Embryonic facial prominence (tissue), 1 donor: Measurements from ENCODE around the gene ZBTB7C.

Experiments
- DNase-seq: peaks from one replicate; pipeline ENCODE4 v3.0.0-alpha.2; 2016; ENCODE audit errors: extremely low spot score

The ZBTB7C gene

GRCh38 chr18:48390641-48391040 is 18.5 kb downstream of the ZBTB7C start:
- no peak for DNase-seq

- DNase-seq, result no peak
Measured at GRCh38 chr18:48388478-48388877, 20.7 kb downstream of the ZBTB7C start.

- no peak for DNase-seq
Measured at GRCh38 chr18:48387300-48387699, 21.9 kb downstream of the ZBTB7C start.

- no peak for DNase-seq
Measured at GRCh38 chr18:48385596-48385995, 23.6 kb downstream of the ZBTB7C start.

- DNase-seq, result no peak
Measured at GRCh38 chr18:48376934-48377333, 32.2 kb downstream of the ZBTB7C start.

- no peak for DNase-seq
Measured at GRCh38 chr18:48376406-48376805, 32.8 kb downstream of the ZBTB7C start.

GRCh38 chr18:48375150-48375800 is 33.9 kb downstream of the ZBTB7C start:
- no peak for DNase-seq

- DNase-seq, result no peak
Measured at GRCh38 chr18:48374423-48375149, 34.6 kb downstream of the ZBTB7C start.

- no peak for DNase-seq
Measured at GRCh38 chr18:48371854-48372602, 37.2 kb downstream of the ZBTB7C start.

- no peak for DNase-seq
Measured at GRCh38 chr18:48367557-48367956, 41.6 kb downstream of the ZBTB7C start.

GRCh38 chr18:48365965-48366364 is 43.2 kb downstream of the ZBTB7C start:
- DNase-seq, result no peak

GRCh38 chr18:48364146-48364545 is 45.0 kb downstream of the ZBTB7C start:
- no peak for DNase-seq

GRCh38 chr18:48363175-48363574 is 46.0 kb downstream of the ZBTB7C start:
- DNase-seq, result no peak

GRCh38 chr18:48361801-48362200 is 47.4 kb downstream of the ZBTB7C start:
- DNase-seq, result no peak

- DNase-seq, result no peak
Measured at GRCh38 chr18:48360376-48361021, 48.7 kb downstream of the ZBTB7C start.

GRCh38 chr18:48359626-48360025 is 49.6 kb downstream of the ZBTB7C start:
- DNase-seq, result no peak

GRCh38 chr18:48358868-48359267 is 50.3 kb downstream of the ZBTB7C start:
- DNase-seq, result no peak

GRCh38 chr18:48356909-48357631 is 52.1 kb downstream of the ZBTB7C start:
- DNase-seq, result no peak

GRCh38 chr18:48356151-48356745 is 52.9 kb downstream of the ZBTB7C start:
- DNase-seq, result no peak

- DNase-seq, result peak; percentile 12
Measured at GRCh38 chr18:48355276-48356115, 53.7 kb downstream of the ZBTB7C start.
